HG03159 (cell line): ENCODE results near the gene CRACDL.
"Not testable (repeated sequence)": the region's sequence is repeated elsewhere in the genome, so short reads cannot be mapped to it uniquely, and the experiment has no call there.

ENCODE experiments used
- ATAC-seq: cut with Tn5 transposase; IDR thresholded peaks from one replicate; pipeline ENCODE4 v1.9.1; 2021; ENCODE audit warnings: mild to moderate bottlenecking, moderate library complexity; ENCODE audit not compliant: unreplicated experiment

Gene CRACDL

GRCh38 chr2:98907966-98908905 is 27.8 kb downstream of the CRACDL start:
- no peak for ATAC-seq

DNA sequence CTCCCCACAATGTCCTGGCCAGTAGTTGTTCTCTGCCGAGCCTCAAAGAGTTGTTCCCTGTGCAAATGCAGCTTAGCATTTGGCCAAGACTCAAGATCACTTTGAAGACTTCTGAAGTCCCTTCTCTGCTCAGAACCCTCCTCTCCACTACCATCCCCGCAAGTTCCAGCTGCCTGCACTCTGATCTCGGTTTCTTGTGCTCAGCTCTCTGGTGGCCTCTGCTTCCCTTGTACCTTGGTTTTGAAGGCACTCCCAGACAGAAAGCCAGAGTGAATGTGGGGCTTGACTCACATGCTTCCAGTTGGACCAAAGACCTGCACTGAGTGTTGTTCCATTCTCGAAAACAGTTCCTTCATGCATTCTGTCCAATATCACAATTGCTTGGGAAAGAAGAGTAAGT is 28.6 kb downstream of the CRACDL start:
- ATAC-seq: no peak

- ATAC-seq: no peak
Observed at GRCh38 chr2:98903767-98904485, 32.1 kb downstream of the CRACDL start.

DNA sequence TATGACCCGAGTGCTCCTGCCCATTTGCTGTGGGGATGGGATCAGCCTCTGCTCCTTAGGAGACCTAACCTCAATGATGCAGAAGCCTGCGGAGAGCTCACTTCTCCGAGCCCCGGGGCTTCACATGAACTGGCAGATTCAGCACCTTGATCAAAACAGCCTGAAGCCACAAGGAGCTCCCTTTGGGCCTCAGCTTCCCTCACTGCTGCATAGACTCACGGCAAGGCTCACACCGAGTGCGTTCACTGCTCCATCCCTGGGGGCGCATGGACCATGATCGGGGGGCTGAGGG is 33.0 kb downstream of the CRACDL start:
- no peak for ATAC-seq

DNA sequence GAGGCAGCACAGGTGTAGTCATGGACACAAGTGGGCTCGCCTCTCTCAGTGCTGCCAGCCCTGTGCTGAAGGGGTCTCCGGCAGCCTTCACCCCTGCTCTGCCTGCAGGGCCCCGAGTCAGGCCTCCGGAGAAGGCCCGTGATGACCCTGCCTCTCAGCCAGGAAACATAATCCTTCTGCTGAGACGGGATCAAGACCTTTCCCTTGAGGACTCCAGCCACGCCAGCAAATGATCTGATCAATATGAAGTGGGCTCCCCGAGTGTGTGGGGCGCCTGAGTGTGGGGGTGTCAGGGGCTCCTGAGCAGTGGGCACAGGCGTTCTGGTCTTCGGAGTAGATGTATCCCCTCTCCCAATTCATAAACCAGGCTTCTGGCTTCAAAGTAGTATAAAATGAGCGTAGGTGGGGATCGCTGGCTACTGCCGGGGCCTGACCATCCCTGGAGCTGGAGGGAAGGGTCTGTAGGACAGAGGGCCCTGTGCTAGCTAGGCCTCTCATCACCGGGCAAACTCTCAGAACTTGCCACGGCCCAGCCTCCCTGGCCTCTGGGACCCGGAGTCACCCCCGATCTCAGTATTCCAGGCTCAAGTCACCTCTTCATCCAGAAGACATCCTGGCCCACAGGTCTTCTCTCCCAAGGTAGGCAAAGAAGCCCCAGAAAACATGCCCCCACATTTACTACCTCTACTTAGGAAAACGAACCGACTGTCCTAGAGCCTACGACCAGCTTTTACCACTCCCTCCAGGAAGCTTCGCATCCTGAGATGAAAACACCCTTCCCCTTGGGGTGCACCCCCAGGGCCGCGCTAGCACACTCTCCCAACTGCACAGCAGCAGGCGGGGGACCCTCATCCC is 33.6 kb downstream of the CRACDL start:
- no peak for ATAC-seq

DNA sequence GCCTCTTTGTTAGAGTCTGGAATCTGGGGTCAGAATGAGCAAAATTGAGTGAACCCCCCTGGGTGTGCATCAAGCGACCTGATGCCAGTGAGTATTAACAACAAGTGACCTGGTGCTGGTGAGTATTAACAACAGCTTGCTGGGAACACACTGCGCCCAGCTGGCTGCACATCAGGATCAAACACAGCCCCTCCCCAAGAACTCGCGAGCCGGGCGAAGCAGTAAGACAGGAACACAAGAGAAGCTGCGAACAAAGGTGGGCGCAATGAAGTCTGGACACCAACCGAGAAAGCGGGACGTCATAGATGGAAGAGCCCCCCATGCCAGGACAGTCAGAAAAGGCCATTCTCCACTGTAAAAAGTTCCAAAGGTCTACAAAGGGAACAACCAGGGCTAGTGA is 34.3 kb downstream of the CRACDL start:
- ATAC-seq: no peak

GRCh38 chr2:98901291-98901690 is 34.7 kb downstream of the CRACDL start:
- no peak for ATAC-seq

DNA sequence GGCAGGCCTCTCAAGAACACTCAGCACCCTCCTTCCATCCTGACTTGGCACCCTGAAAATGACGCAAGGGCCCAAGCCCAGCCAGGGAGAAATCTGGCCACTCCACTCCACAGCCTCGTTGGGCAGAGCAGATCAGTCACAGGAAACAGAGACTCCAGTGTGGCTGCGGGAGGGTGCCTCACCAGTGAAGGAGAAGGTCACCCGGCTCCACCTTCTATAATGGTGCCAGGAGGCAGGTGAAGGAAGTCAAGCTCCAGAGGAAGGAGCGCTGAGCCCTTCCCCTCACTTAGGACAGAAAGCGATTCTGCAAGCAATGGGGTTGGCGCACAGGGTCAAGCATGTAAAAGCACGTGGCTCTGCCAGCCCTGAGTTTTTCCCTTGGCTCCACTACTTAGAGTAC is 35.3 kb downstream of the CRACDL start:
- no peak for ATAC-seq

DNA sequence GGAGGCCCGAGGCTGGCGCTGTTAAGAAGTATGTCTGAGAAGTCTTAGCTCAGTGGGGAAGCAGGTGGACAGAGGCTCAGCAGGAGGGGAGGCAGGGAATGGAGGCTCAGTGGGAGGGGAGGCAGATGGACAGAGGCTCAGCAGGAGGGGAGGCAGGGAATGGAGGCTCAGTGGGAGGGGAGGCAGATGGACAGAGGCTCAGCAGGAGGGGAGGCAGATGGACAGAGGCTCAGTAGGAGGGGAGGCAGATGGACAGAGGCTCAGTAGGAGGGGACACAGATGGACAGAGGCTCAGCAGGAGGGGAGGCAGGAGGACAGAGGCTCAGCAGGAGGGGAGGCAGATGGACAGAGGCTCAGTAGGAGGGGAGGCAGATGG is 36.3 kb downstream of the CRACDL start:
- ATAC-seq: not testable (repeated sequence)

GRCh38 chr2:98899041-98899702 is 36.9 kb downstream of the CRACDL start:
- ATAC-seq: no peak

DNA sequence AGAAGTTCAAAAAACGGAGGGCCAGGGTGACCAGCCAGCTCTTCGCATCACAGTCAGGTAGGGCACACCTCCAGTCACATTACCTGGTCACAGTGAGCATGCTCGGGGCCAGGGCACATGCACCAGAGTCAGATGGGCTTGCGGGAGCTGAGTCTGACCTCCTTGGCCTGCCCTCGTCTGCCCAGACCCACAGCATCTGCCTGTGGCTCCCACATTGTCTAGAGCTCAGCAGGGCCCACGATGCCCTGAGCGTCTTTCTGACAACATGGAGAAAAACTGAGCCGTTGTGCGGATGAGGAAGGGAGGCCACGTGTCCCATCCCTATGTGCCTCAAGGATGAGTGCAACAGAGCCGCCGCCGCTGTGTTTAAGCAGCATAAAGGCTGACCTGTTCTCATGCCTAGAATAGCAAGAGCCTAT is 37.6 kb downstream of the CRACDL start:
- ATAC-seq: no peak

DNA sequence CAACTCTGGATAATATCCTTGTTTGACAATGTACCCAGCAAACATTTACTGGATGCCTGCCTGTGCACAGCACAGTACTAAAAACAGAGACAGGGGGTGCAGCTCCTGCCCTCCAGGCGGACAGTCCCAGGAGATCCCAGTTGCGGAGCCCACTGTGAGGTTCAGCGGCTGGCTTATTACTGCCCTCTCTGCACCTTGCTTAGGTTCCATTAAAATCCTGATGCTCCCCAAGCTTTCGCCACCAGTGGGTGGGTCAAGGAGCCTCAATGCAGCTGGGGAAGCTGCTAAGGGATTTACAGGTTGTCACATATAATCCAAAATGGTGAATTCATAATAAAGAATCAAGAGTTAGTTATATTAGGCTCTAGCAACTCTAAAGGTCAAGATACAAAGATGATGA is 38.3 kb downstream of the CRACDL start:
- ATAC-seq: no peak

GRCh38 chr2:98896944-98897343 is 39.1 kb downstream of the CRACDL start:
- no peak for ATAC-seq

GRCh38 chr2:98896416-98896815 is 39.6 kb downstream of the CRACDL start:
- no peak for ATAC-seq

GRCh38 chr2:98895901-98896300 is 40.1 kb downstream of the CRACDL start:
- no peak for ATAC-seq

GRCh38 chr2:98895221-98895620 is 40.8 kb downstream of the CRACDL start:
- no peak for ATAC-seq

- no peak for ATAC-seq
Observed at GRCh38 chr2:98894331-98895000, 41.6 kb downstream of the CRACDL start.

- no peak for ATAC-seq
Observed at GRCh38 chr2:98893911-98894321, 42.1 kb downstream of the CRACDL start.

DNA sequence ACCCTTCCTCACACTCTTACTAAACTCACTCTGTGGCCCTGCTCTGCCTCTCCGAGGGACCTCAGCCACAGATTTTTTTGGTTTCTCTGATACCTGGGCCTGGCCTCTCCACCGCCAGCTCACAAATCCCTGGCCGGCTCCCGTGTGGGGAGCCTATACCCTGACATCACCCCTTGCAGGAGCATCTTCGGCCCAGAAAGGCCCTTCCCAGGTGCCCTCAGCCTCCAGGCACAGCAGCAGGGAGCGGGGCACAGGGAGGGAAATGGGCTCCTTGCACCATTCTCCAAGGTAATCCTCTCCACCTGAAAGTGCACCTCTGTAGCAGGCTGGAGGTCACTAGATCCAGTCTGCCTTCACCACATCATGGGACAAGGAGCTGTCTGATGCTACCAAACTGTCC is 43.2 kb downstream of the CRACDL start:
- no peak for ATAC-seq

DNA sequence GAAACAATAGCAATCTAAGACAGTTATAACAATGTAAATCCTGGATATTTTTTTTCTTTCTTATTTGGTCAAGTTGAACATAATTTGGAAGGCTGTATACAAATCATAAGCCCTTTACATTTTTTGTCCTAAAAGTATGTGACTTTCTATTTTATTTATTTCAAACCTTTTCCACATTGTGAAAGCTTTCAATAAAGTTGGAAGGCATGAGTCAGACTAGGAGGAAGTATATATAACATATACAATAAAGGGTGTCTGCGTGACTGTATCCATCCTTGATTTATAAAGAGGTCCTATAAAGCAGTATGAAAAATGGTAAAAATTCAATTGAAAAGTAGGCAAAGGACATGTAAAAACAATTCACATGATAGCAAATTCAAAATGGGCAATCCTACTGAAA is 44.4 kb downstream of the CRACDL start:
- no peak for ATAC-seq
